ENCODE measurements around the gene IDI1.
"Not testable (repeated sequence)": the region's sequence is repeated elsewhere in the genome, so short reads cannot be mapped to it uniquely, and the experiment has no call there.

IDI1 gene

DNA sequence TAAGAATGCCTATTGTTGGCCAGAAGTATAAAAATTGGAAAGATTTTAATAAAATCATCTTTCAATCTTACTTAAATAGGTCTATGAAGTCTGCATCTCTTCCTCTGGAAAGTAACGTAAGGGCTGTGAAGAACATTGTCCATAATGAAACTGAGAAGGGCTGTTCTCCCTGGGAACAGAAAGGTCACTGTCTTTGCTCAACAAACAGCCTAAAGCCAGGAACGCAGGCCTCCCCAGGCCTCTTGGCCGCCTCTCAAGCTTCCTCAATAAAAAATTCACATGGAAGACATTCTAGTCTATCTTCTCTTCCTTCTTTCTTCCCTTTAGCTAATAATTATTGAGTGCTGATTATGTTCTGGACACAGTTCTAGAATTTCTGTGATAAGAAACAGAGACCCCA lies 14.2 kb downstream of the IDI1 start:
- DNase-seq (ENCODE audit: low read depth) = no peak

DNA sequence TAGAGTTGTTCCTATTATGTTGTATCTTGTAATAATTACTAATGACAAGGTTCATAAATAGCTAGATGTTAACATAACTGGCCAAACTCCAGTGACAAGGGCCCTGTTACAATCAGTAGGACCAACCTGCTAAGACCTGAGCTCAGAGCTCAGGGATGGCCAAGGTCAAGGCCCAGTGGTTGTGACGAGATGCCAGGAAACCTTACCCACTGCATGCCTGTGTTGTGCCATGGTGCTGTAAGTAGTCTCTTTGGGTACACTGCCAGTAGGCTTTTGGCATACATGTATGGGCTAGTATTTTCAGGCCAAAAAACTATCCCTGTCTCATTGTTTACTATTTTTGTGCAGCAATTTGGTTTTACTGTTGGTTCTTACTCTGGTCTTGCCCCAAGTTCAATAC lies 15.3 kb downstream of the IDI1 start:
- no peak for DNase-seq (ENCODE audit: low read depth)

DNA sequence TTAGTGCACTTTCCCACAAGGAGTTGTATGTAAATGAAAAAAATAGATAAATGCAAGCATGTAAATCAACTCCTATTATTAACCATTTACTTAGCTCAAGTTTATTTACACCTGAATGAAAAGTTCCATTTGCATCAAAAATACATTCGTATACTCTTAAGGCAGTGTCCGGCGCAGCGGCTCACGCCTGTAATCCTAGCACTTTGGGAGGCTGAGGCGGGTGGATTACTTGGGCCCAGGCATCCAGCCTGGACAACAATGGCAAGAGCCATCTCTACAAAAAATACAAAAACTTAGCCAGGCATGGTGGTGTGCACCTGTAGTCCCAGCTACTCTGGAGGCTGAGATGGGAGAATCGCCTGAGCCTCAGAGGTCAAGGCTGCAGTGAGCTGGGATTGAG lies 19.1 kb downstream of the IDI1 start:
- DNase-seq (ENCODE audit: low read depth) = no peak

DNA sequence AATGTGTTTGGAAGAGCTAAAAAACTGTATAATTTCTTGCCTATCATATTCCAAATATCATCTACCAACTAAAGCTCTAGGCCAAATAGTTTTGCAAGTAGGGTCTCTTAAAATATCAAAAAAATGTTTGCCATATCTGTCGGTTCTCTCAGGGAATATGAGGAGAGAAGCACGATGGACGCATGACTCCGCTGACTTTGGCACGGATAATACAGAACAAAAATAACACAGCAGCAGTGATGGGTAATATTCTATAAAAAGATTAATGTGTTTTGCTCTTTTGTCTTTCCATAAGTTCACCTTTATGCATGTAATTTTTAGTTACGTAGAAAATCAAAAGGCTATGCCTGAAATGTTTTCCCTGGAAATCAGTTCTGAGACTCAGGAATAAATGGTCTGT lies 22.3 kb downstream of the IDI1 start:
- no peak for DNase-seq (ENCODE audit: low read depth)

DNA sequence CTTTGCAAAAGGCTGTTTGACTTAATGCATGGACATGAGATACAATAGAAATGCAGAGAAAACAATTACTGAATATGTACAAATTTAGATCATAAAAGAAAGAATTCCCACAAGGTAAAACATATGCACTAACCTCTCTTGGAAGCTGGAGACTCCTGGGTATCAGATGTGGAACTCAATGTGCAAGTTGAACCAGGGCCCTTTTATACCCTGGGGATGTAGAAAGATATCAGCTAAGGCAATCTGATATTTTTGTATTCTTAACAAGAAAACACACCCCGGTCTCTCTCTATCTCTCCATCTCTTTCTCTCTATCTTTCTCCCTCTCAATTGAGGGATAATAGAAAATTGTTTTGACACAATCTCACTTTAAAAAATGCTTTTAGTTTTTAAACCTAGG lies 23.2 kb downstream of the IDI1 start, which contains the start of gene IDI2:
TSS of gene IDI2 (minus strand) at position 177 of the 400 bp plus-strand sequence. CDS start 1,136 bp downstream, outside the sequence.
- DNase-seq (ENCODE audit: low read depth) = no peak

DNA sequence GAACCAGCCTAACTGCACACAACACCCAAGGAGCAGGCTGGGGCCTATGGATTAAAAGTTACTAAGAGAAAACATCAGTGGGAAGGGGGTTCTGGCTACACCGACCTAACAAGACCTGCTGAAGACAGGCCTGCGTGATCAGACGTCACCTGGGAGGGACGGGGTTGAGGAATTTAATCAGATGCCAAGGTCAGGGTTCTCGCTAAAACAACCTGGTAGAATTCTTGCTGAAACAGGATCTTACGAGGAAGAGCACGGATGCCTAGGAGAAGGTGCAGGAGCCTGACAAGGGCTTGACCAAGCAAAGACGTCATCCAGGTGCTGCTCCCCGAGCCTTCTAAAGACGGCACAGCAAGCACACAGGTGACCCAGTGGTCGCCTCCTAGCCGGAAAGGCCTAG lies 24.8 kb downstream of the IDI1 start:
- DNase-seq (ENCODE audit: low read depth) = no peak

DNA sequence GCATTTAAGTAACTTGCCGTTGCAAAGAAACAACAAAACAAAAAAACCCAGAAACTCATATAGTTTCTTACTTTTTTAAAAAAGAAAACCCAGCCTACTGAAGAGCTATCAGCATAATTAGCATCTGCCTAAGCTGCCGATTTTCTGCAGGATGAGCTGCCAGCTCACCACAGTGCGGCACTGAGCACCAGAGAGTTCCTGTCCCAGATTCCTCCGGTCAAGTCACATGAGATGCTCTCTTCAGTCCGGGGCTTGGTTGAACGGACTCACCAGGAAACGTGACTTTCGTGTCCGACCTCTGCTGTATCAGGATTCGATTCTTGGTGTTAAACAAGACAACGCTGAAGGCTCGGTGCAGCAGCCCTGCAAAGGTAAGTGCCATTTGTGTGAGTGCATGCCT lies 26.5 kb downstream of the IDI1 start:
- DNase-seq (ENCODE audit: low read depth) = no peak

DNA sequence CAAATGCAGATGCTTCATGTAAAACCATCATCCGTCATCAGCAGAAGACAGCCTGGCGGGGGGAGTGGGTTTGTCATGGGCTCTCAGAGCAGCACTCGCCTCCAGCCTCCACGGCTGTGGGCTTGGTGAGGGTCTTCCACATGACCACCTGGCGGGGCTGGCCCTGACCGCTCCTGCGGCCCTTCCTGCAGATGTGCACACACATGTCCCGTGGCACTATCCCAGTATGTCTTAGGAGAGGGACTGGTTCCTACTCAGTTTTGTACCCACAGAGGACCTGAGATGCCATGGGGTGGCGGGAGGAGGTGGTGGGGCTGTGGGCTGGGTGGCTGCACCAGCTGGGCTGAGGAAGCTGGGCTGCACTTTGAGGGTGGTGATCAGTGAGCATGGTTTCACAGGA lies 28.0 kb downstream of the IDI1 start:
- DNase-seq (ENCODE audit: low read depth) = no peak

DNA sequence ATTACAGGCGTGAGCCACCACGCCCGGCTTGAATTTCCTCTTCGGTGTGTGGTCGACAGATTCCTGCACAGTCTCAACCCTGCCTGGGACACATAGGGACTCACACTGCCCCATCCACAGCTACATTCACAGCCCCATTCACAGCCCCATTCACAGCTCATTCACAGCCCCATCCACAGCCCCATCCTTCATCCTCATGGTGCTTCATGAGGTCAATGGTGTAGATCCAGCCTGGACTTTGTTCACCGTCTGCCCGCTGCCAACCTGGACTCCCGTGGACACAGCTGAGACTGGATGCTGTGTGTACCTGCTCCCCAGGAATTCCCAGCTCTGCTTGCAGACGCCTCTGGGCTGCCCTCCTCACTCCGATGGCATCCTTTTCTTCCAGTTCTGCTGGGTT lies 28.5 kb downstream of the IDI1 start:
- DNase-seq (ENCODE audit: low read depth) = no peak

DNA sequence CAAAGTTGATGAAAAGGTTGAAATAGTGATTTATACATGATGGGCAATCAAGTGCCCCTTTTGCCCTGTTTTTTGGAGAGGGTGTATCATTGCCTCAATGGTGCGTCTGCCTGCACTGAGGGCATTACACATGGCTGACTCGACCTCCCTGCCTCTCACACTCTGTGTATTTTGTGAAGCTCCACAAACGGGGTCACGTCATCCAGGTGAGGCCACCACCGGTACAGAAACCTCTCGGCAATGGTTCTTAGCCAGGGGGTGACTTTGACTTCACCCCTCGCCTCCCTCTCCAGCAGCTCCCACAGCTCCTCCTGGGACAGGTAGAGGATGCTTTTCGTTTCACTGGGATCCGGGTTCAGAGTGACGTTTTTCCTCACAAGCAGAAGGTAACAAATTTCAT lies 29.6 kb downstream of the IDI1 start:
- no peak for DNase-seq (ENCODE audit: low read depth)

DNA sequence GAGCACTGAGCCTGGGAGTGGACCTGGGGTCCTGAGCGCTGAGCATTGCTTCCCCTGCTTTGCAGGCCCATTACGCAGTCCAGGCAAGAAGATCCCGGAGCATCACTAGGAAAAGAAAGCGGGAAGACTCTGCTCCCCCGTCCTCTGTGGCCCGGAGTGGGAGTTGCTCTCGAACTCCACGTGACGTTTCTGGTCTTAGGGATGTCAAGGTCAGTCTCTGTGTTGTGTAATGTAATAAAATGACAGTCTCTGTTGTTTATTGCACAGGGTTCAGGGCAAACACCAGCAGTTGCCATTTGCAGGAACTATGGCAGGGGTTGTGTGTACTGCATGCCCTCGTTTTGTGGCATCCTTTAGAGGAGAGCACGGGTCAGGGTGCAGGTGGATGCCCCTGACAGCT lies 33.2 kb downstream of the IDI1 start:
- no peak for DNase-seq (ENCODE audit: low read depth)

DNA sequence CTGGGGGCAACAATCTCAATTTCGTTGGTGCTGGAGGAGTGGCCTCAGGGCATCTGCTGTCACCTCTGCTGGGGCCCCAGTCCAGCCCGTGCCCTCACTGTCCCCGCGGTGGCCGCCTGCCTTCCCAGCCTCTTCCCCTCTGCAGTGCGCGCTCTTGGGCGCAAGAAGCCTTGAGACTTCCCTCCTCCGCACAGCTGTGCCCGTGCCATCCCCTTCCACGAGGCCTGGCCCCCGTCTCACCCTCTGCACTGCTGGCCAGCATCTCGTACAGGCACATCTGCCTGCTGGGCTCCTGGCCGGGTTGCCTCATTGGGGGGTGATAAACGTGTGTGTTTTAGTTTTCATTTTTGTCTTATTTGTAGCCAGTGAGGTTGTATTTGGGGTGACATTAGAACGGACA lies 37.2 kb downstream of the IDI1 start:
- DNase-seq (ENCODE audit: low read depth) = no peak

DNA sequence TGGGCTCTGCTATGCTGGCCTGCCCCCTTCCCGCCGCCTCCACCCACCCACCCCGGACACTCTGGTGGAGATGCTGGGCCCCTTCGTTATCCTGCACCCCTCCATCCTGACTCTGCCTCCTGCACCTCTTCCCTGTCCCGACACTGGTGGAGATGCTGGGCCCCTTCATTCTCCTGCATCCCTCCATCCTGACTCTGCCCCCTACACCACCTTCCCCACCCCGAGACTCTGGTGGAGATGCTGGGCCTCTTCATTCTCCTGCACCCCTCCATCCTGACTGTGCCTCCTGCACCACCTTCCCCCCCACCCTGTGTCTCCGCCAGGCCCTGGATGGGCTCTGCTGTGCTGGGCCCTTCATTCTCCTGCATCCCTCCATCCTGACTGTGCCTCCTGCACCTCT lies 38.2 kb downstream of the IDI1 start:
- DNase-seq (ENCODE audit: low read depth) = no peak

DNA sequence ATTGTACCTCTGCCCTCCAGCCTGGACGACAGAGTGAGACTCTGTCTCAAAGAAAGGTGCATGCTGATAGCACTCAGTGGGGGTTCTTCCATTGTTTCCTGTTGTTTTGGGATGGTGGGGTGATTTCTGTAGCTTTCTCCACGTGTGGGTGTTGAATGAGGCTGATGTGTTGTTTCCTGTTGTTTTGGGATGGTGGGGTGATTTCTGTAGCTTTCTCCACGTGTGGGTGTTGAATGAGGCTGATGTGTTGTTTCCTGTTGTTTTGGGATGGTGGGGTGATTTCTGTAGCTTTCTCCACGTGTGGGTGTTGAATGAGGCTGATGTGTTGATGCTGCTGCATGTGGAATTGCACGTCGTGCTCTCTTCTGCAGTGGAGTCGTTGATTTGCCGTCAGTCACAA lies 39.0 kb downstream of the IDI1 start:
- DNase-seq (ENCODE audit: low read depth) = not testable (repeated sequence)

DNA sequence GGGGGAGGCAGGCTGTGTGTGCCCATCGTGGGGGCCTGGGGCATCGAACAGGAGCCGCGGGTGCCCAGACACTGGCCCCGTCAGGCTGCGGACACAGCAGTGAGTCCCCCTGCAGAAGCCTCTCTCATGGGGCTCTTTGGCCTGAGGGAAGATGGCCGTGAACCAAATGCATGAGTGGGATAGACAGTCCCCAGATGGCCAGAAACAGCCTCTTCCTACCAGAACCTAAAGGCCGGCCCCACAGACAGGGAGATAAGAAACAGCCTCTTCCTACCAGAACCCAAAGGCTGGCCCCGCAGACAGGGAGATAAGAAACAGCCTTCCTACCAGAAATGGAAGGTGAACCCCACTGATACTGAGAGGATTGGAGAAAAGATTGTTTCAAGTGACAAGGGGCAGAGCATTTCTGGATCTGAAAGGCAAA lies 39.8 kb downstream of the IDI1 start:
- no peak for DNase-seq (ENCODE audit: low read depth)

DNA sequence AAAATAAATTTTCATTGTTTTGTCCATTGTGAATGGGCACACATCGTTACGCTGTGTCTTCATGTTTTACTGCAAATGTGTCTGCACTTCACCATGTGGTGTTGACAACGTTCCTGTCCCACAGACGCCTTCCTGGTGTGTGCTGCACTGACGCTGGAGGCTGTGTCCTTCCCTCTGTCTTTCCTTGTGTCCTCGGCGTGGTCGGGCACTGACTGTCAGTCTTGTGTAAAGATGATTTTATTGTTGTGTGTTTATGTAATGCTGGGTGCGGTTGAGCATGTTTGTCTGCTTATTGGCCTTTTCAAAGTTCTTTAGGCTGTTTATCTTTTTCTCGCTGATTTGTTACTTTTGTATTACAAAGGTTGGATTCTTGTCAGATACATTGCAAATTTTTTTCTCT lies 41.3 kb downstream of the IDI1 start:
- DNase-seq (ENCODE audit: low read depth) = no peak

DNA sequence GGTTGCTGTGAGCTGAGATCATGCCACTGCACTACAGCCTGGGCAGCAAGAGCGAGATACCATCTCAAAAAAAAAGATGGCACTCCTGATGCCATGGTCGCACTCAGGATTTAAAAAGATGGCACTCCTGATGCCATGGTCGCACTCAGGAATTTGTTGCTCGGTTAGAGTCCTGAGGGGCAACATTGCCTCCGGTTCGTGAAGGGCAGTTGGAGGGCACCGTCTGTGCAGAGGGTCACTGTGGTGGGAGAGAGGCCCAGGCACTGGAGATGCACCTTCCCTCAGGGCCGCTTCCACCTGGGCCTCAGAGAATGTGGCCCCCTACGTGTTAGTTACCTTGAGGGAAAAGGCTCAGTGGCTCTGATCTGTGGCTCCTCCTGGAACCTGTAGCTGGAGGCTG lies 42.3 kb downstream of the IDI1 start:
- no peak for DNase-seq (ENCODE audit: low read depth)

DNA sequence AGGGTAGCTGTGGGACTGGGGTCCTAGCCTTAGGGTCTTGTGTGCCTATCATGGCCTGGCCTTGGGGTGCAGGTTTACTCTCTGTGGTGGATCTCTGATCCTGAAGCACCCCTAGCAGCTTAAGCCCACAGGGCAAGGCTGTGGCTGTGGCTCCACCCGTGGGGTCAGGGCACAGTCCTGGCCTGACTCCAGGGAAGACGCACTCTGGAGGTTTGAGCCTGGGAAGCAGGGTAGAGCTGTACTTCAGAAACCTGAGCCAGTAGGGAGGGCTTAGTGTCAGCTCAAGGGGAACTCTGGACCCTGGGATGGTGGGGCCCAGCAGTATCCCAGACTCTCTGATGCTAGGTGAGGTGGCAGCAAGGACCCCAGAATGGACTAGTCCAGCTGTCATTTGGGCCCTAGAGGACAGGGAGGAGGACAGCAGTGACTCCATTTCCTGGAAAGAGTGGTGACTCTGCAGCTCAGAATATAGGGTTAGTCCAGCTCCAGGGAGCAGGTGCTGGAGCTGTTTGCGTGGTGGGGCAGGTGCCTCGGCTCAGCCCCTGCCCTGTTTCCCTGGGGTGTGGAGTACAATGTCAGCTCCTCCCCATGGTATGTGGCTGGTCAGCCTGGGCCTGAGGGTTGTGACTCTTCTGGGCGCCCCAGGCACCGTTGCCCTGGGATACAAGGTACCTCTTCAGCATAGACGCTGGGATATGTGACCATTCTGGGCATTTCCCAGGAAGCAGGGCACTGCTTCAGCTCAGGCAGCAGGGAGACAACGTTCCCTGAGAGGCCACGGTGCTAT lies 44.8 kb downstream of the IDI1 start:
- no peak for DNase-seq (ENCODE audit: low read depth)

DNA sequence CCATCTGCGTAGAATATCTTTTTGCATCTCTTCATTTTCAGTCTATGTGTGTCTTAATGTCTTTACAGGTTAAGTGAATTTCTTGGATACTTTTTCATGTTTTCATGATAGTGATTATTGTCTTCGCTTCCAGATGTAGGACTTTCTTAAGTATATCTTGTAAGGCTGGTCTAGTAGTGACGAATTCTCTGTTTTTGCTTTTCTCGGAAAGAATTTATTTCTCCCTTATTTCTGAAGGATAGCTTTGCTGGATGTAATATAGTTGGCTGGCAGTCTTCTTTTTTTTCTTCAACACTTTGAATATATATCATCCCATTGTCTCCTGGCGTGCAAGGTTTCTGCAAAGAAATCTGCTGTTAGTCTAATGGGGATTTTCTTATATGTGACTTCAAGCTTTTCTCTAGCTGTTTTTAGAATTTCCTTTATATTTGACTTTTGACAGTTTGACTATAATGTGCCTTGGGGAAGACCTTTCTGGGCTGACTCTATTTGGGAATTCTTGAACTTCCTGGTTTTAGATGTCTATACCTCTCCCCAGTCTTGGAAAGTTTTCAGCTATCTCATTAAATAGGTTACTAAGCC lies 46.4 kb downstream of the IDI1 start:
- DNase-seq (ENCODE audit: low read depth) = no peak

DNA sequence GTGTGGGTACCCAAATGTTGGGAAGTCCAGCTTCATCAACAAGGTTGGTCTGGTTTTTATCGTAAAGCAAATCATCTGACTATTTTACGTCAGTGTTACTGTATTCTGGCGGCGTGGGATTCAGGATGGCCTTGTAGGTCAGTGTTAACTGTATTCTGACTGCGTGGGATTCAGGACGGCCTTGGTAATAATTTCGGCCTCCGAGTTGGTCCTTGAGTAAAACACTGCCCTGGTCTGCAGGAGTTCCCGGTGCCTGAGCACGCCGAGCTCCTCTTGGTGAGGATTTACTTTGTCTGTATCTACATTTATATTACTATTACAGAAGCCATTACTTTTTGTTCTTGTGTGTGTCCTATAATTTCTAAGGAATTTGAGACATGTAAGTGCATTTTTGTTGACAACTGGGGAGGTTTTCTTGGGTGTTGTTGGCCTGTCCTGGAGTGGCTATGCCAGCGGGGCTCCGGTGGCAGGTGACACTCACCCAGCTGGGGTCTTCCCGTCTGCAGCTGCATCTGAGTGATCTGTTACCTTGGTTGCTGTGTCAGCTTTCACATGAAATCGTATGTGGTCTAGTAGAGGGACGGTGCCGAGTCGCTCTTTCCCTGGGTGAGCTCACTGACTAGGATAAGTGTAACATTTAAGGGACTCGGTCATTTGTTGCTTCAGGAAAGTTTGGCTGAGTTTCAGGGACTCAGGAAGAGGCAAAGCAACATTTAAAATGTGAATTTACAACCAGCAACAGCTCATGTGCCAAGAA lies 51.5 kb downstream of the IDI1 start:
- DNase-seq (ENCODE audit: low read depth) = no peak

DNA sequence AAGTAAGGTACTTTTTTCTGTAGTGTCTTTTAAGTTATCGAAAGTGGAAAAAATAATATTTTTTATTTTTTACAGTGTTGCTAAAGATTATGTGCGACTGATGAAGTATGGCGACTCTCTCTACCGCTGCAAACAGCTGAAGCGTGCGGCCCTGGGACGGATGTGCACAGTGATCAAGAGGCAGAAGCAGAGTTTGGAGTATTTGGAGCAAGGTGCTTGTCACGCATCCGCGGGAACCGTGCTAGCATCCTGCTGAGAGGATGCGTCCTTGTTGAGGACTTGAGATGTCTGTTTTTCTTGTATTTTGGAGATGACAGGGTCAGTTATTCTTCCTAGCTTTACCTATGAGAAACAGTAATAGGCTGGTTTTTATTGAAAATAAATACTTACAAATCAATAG lies 52.9 kb downstream of the IDI1 start:
- DNase-seq (ENCODE audit: low read depth) = no peak

DNA sequence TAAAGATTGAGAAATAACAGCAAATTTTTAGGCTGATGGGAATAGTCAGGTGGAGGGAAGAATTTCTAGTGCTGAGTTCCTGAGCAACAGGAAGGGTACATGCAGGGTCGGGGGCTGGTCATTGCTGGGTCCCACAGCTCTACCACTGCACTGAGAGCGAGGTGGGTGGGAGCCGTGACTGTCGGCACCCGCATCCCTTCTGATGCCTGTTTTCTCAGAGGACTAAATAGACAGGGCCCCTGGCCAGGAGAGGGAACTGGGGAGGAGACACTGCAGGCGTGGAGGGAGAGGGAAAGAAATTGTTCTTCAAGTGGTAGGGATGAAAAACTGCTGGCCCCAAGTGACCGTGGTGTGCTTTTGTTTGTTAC lies 53.4 kb downstream of the IDI1 start:
- DNase-seq (ENCODE audit: low read depth) = no peak

DNA sequence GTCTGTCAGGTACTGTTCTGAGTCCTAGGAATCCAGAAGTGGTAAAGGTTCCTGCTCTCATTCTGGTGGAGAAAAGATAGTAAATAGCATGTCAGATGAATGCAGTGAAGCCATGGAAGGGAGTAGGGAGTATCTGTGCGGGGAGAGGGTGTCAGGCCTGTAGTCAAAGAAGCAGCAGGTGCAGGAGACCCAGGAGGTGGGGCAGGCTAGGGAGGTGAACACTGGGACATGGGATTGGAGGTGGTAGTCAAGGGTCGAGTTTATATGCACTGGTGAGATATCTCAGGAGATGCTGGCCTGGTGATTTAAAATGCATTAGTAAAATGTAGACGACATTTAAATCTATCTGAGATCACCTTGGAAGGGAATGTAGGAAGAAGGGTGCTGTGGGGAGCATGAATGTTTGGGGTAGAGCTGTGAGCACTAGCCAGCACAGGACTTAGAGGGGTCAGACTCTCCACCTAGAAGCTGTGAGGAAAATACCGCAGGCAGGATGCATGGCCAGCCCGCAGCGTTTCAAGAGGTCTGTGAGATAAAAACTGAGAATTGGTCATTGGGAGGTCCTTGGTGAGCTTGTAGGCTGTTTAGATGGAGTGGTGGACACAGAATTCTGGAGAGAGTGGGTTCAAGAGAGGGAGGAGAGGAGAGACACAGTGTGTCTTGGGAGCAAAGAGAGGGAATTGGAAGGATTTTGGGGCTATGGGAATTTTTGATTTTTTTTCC lies 53.9 kb downstream of the IDI1 start:
- no peak for DNase-seq (ENCODE audit: low read depth)

Measured in ELR (cell line).